HG02759 (cell line): ENCODE results near the gene PTPRK.

Source experiments
- ATAC-seq: cut with Tn5 transposase; IDR thresholded peaks from one replicate; pipeline ENCODE4 v1.9.1; 2021; ENCODE audit warnings: mild to moderate bottlenecking, moderate library complexity; ENCODE audit not compliant: unreplicated experiment

PTPRK gene

DNA sequence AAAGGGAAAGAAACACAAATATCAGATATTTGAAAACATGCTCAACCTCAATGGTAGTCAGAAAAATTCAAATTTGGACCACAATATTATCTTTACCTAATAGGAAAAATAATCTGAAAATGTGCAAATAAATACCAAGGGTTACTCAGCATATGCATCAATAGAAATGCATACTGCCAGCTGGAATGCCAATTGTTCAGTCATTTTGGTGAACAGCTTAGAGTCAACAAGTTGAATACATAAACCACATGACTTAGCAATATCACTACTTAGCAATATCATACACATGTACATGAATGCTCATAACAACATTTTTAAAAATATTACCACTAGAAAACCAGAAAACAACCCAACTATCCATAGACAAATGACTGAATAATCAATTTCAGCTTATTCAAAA lies 212.7 kb downstream of the PTPRK start:
- no peak for ATAC-seq

DNA sequence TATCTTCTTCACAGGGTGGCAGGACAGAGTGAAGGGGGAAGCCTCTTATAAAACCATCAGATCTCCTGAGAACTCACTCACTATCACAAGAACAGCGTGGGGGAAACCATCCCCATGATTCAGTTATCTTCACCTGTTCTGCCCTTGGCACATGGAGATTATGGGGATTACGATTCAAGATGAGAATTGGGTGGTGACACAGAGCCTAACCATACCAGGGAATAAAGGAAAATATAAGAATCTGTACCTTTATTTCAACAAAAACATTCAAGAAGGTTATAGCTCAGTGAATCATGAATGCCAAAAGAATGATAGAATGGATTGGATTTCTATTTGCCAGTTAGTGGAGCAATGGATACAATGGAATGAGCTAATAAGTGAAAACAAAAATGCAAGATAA lies 214.4 kb downstream of the PTPRK start:
- ATAC-seq, result no peak

DNA sequence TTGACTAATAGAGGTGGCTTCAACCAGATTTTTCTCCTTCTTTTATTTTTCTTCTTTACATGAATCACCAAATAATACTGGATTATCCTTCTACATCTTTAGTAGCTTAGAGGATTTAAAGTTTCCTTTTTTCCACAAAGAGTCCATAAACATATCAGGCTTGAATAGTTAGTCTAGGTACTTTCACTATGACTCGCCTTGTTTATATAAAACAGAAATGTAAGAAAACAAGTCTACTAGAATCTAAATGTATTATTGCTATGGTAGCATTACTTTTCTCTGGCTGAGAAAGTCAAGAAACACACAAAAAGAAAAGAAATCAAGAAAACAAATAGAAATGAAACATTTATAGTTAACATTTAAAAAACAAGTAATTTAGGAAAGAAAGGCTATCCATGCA lies 215.2 kb downstream of the PTPRK start:
- ATAC-seq, result no peak

DNA sequence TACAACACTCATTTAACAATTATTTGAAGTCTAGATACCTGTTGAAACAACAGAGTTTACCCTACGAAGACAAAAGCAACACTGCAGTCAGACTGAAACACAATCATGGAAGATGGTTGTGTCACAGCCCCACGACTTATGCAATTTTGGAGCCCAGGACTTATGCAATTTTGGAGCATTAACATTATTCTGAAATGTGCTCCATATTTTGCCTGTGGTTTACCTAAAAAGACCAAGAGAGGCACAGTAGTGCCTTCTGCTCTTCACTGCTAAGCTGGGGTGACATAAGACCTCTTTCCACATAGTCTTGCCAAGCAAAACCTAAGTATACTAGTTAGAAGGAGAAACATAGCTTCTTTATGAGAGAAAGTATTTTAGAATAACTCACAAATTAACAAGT lies 216.5 kb downstream of the PTPRK start:
- ATAC-seq, result no peak

DNA sequence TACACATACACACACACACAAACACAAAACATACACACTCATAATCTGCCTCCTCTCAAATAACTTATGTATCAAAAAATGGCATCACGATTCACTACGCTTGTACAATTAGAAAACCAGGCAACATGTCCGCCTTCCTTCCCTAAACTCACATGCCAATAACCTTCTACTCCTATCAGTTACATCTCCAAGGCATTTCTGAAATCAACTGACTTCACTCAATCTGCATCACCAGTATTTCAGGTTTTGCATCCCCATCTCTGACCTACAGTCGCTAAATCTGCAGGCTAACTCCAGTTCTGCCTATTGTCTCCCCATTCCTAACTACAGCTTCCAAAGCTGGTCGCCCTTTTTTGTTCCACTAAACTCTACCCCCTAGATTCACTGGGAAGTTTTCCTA lies 217.5 kb downstream of the PTPRK start:
- ATAC-seq, result no peak

DNA sequence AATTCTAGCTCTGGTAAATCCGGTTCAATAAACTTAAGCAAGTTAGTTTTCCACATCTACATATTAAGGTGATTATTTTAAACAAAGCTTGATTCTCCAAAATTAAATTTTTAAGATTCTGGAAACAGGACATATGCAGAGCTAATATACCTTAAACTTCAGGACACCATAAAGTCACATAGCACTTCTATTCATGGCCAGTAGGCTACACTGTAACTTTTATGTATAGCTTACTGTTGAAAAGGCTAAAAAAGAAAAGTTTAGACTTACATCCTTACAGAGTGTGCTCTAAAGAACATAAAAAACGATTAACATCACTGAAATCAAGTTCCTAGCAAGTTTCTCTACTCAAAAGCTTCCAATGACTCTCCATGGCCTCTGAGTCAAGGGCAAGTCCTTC lies 224.7 kb downstream of the PTPRK start:
- ATAC-seq, result no peak

DNA sequence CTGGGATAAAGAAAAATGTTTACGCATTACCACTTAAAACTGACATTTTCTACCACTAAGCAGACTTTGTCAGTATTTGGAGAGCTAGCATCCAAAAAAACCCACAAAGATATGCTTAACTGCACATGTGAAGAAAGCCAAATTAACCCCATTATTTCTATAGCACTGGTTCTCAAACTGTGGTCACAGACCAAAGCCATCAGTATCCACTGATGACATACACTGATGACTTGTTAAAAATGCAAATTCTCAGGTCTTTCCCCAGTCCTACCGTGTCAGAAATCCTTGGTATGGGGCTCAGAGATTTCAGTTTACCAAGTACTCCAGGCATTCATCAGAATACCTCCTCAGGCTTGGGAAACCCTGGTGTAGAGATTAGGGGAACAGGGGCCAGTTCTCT lies 230.2 kb downstream of the PTPRK start:
- ATAC-seq, result no peak

DNA sequence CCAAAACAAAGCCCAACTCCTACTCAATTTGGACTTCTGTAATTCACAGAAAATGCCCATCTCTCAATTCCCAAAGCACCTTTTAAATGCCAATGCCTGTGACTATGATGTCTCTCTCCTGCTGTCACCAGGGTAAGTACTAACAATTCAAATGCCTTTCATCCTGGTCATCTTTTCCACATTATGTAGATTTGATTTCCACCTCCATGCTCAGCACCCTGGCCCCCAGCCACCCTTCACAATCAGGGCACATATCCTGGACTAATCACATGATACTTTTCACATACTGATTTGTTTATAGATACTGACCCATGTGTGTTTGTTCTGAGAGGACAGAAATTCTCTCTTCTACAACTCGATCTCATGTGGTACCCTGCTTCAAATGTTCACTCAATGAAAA lies 236.3 kb downstream of the PTPRK start:
- no peak for ATAC-seq

DNA sequence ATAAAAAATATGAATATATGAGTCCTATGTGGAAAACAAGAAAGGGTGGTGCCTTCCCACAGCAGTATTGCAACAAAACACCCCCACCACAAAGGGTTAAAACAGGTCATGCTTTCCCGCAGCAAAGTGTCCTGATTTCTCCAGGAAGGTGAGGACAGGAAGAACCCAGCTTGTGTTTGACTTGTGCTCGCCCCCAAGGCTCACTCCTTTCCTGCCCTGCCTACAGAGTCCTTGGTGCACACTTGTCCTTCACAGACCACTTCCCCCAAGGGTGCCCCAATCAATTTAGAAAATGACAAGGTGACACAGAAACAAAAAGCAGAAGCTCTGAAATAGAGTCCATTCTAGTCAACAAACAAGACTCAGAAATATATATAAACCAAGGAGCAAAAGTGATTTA lies 237.4 kb downstream of the PTPRK start:
- ATAC-seq, result no peak

DNA sequence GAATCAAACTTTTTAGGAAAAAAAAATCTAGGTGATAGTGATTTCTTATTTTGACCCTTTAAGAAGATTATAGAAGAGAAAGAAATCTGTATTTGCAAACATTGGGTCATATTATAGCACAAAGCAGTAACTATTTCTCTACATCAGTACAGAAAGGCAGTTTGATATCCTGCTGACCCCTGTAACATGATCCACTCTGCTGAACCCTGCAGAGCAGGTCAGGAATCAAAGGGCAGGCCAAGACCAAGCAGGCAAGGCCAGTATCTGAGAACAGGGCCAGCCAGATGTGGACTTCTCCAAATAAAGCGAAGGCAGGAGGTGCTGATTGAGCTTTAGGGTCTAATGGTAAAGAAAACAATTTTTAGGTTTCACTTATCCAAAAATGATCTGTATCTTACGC lies 239.4 kb downstream of the PTPRK start:
- ATAC-seq, result no peak

DNA sequence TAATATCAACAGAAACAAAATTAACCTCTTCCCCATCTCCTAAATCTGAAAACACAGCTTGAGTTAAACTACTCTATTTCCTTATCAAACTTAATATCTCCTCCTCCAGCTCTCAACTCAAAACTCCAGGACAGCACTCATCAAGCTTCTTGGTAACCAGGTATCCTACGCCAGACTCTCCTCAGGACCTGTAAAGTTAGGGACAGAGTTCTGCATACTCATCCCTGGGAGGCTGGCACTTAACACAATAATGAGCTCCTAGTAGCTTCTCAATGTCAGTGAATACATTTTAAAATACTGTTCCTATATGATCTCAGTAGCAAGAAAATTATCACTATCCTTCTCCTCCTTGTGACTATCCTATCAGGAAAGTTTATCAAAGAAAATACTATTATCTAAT lies 240.3 kb downstream of the PTPRK start:
- no peak for ATAC-seq

DNA sequence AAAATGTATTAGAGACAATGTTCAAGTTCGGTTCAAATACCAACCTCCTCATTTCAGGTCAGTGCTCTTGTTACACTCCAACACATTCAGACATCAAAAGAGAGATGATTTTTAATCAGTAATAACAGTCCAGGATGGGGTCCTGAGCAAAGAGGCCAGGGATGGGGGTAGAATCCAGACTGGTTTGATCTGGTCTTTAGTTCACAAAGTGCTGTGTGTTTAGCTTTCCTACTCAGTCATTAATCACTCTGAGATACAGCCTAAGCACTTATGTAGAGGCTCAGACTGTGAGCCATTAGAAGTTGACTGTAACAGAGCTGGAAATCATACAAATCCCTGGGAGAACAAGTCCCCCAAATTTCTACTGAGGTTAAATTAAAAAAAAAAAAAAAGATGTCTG lies 241.6 kb downstream of the PTPRK start:
- no peak for ATAC-seq

DNA sequence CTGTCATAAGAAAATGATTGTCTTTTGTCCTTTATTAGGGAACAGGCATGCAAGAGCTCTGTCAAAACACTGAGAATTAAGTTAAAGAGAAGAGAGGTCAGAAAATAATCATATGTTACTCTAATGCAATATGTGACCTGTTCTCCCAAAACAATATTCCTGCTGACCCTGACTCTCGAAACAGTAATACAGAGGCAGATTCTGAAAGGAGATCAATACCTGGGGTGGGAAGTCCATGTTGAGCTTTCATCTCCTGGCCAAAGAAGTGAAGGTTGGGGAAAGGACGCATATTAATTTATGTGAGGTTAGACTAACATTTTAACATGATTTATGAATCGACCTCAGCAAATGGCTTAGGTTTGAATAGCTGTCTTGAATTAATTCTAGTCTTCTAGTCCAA lies 243.0 kb downstream of the PTPRK start:
- no peak for ATAC-seq

DNA sequence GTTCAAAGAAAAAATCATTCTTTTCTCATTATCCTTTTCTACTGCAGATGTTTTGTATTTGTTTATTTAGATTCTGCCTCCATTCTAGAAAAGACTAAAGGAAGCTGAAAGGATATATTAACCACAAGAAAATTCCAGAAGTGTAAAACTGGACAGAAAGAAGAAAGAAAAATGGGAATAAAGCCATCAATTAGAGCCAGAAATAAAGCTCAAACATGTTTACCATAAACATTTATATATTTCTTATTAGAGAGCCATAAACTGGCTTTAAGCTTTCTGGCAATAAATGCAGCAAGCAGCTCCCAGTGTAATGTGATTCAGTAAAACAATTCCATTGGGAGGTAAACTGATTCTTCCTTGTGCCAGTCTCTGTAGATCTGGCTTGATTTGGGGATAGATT lies 244.1 kb downstream of the PTPRK start:
- no peak for ATAC-seq

DNA sequence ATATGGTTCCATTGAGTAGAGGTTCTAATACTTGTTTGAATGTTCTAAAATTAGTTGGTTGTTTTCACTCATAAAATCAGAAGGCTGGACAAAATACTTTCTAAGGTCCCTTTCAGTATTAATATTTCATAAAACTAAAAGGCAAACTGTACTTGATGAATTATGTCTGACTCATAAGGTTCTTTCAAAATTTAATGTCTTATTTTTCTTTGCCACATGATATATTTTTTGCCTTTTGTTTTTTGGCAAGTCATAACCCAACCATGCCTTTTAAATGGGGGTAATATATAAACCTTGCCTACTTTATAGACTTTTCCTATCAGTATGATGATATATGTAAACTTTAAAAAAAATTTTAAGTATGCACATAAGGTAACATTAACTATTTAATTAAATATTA lies 244.7 kb downstream of the PTPRK start:
- no peak for ATAC-seq

DNA sequence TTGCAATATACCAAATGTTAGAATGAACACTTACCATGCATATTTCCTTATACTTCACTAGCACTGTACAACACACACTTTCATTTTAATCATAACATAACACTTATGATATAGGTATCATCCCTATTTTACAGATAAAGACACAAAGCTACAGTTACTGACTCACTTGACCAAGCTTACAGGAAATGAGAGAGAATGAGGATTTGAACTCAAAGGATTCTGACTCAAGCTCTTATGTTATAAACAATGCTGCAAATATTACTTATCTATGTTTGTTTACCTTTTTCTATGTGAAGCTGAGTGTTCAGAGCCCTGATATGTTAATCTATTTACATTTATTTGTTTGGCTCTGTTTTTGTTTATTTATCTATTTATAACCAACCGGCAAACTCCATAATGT lies 245.4 kb downstream of the PTPRK start:
- ATAC-seq, result no peak

DNA sequence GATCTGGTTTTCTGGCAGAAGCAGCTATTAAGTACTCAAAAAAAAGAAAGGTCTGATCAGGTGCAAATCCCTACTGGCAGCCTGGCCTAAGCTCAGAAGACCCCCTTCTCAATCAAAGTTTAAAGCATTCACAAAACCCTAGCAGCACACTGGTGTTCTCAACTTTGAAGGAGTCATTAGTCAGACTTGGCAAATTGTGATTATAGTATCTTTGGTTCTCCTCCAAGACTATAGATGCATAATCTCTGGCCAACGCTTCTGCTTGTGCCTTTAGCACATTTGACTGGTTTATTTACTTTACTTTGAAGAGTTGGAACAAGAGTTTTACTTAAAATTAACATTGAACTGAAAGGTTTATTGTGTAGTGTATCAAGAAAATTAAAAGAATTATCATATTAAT lies 248.9 kb downstream of the PTPRK start:
- no peak for ATAC-seq

DNA sequence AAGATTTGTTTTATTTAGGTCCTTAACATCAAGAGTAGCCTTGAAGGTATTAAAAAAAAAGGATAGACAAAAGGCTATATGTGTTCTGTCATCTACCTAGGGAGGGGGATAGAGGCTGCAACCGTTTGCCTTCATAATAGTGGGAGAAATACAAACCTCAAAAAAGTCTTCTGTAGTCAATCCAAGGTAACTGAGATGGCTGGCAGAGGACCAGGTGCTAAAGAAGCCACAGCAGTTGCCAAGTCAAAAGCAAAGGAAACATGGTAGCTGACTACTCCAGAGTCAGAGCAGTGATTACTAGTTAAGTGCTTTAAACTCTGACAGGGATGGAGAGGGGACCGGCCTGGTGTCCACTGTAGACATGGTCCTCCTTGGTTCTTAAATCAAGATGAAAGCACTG lies 249.4 kb downstream of the PTPRK start:
- ATAC-seq, result no peak

DNA sequence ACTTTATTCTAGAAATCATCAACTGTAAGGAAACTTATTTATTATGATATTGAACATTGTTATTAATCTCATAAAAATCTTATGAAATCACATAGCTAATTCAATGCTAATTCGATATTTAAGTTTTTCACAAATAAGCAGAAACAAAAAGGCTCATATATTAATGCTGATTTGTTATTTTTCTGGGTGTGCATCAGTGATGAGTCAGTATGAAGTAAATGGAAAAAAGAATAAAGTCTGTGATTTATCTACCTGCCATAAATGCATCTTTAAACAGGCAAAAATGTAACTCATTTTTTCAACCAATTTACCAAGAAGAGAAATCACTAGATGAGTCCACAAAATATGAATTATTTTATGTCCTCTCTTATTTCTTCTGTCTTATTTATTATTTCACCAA lies 253.5 kb downstream of the PTPRK start:
- ATAC-seq, result no peak

DNA sequence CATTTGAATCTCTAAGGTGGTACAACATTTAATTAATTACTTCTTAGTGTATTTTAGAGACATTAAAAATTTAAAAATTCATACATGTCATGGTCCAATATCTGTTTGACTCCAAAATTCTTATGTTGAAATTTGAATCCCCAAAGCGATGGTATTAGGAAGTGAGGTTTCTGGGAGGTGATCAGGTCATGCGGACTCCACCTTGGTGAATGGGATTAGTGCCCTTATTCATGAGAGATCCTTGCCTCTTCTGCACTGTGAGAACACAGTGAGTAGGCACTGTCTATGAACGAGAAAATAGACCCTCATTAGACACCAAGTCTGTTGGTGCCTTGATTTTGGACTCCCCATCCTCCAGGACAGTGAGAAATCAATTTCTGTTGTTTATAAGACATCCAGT lies 254.7 kb downstream of the PTPRK start:
- ATAC-seq, result no peak

DNA sequence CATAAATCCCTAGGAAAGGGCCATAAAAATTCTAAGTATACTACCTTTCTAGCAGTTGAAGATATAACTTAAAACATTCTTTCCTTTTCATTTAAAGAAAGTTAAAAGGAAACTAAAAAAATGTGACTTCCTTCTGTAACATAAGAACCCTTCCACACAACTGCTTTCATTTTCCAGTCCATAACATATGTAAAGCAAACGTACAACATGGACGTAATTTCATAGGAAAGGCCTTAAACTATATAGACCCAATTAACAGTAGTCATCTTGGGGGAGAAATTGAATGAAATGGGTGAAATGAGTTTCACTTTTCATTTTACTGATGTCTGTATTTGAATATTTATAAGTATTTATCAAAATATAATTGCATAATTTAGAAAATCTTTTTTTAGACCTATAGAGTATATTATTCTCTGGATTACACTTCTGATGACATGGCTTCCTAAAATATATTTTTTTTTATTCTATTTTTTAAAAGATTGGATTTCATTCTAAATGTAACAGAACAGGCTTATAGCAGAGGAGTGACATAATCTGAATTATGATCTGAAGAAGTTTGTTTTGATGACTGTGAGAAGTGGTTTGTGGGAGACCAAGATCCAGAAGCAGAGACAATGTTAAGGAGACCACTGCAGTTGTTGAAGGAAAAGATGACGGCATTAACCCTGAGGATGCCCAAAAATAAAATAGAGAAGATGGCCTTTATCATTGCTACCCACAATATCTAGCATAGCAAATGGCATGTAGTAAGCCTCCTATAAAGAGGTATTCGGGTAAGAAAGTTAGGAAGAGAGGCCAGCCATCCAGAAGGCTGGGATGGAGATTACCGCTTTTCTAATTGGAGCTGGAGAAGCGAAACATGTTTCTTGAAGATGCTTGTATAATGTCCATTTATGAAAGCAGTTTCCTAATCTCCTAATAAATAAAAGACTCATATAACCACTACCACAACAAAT lies 260.4 kb downstream of the PTPRK start:
- peak; percentile 42 for ATAC-seq

DNA sequence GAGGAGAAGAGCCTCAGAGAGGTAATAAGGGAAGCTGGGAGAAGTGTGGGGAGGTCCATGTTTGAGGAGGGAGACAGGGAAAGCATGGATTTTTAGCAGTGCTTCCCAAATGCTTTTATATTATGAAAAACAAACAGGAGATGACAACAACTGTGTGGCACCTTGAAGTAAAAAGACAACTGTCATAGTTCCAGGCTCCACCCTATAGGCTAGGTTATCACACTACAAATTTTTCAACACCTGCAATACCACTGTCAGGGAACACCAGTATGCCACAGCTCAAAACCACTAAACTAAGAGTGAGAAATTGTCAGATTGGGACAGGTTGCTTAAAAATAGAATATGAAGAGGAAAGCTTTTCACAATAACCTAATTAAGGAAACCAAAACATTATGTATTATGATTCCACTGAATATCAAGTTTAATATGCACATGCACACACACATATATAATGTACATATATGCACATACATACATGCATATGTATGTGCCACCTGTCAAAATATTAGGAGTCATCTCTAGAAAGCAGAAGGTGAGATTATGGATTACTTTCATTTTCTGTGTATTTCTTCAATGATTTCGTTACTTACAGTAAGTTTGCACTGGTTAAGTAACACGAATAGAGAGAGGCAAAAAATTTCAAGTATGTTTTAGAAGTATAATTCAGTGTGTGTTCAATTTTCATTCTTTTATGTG lies 261.2 kb downstream of the PTPRK start:
- ATAC-seq, result peak; percentile 93
